IMR-90 (cell line): Measurements from ENCODE around the gene PTPRN2. TPM values are rescaled to one million over a fixed set of nuclear protein-coding genes. Genes with fewer than 3 reads are reported as not detected.

ENCODE experiments used
- ATAC-seq: fragments of 200-7000 bp; cut with Tn5 transposase; 2 replicates; pipeline ENCODE4 v1.9.1; 2020; ENCODE audit warnings: low read depth, mild to moderate bottlenecking, moderate library complexity
- BruUV-seq: library from RNA; stranded (reverse); fragments of 400-500 nt; replicated peaks from 2 replicates; lab custom pipeline; 2021; lab: Mats Ljungman, UMichigan
- CTCF ChIA-PET: fragments of 300-600 bp; formaldehyde crosslinking; extraction: SDS; loops from one replicate; lab custom pipeline; 2021; ENCODE audit warnings: antibody characterized with exemption; lab: Yijun Ruan, JAX
- POLR2A ChIA-PET: fragments of 300-600 bp; sonication (Branson Sonifier 250); formaldehyde crosslinking; loops from one replicate; lab custom pipeline; 2022; ENCODE audit warnings: antibody characterized with exemption; ENCODE audit not compliant: unreplicated experiment; lab: Charles Lee
- DNase-seq: peaks from one replicate; pipeline ENCODE4 v3.0.0; 2013
- H2AFZ ChIP-seq: replicated peaks from 2 replicates; pipeline ENCODE3; 2013; ENCODE audit warnings: low read length, mild to moderate bottlenecking; ENCODE audit not compliant: poor library complexity
- H2AK5ac ChIP-seq: 2 replicates; pipeline ENCODE4 v1.6.1; 2013; ENCODE audit warnings: low read depth, low read length, inconsistent platforms
- H2AK9ac ChIP-seq: replicated peaks from 2 replicates; pipeline ENCODE3; 2013; ENCODE audit warnings: mild to moderate bottlenecking, low read depth, low read length, moderate library complexity; ENCODE audit not compliant: poor library complexity
- H2BK120ac ChIP-seq: 2 replicates; pipeline ENCODE4 v1.6.1; 2013; ENCODE audit warnings: low read depth, low read length, inconsistent platforms
- H2BK15ac ChIP-seq: 3 replicates; pipeline ENCODE4 v1.6.1; 2013; ENCODE audit warnings: low read depth, low read length, inconsistent platforms
- H2BK20ac ChIP-seq: 2 replicates; pipeline ENCODE4 v1.6.1; 2013; ENCODE audit warnings: low read depth, mild to moderate bottlenecking, inconsistent platforms, low read length, moderate library complexity
- H2BK5ac ChIP-seq: 2 replicates; pipeline ENCODE4 v1.6.1; 2013; ENCODE audit warnings: mild to moderate bottlenecking, low read depth, low read length, inconsistent platforms; ENCODE audit not compliant: poor library complexity, severe bottlenecking
- H3K14ac ChIP-seq: replicated peaks from 2 replicates; pipeline ENCODE4 v1.6.1; 2013; ENCODE audit warnings: low read depth, low read length, inconsistent platforms
- H3K18ac ChIP-seq: 2 replicates; pipeline ENCODE4 v1.6.1; 2013; ENCODE audit warnings: low read depth, low read length, control low read depth
- H3K23ac ChIP-seq: 2 replicates; pipeline ENCODE4 v1.6.1; 2013; ENCODE audit warnings: low read depth, low read length, inconsistent platforms
- H3K27ac ChIP-seq: 2 replicates; pipeline ENCODE4 v1.5.1; 2013; ENCODE audit warnings: mild to moderate bottlenecking, control low read depth, low read length; ENCODE audit not compliant: insufficient read depth
- H3K27me3 ChIP-seq: 2 replicates; pipeline ENCODE4 v1.6.1; 2013; ENCODE audit warnings: low read length; ENCODE audit not compliant: control insufficient read depth, insufficient read depth
- H3K36me3 ChIP-seq: 2 replicates; pipeline ENCODE4 v1.6.1; 2013; ENCODE audit warnings: low read length, mixed read lengths; ENCODE audit not compliant: control insufficient read depth, insufficient read depth
- H3K4ac ChIP-seq: 2 replicates; pipeline ENCODE4 v1.6.1; 2013; ENCODE audit warnings: low read depth, low read length, inconsistent platforms
- H3K4me1 ChIP-seq: 2 replicates; pipeline ENCODE4 v1.6.1; 2013; ENCODE audit warnings: low read length, mixed read lengths; ENCODE audit not compliant: control insufficient read depth, insufficient read depth
- H3K4me2 ChIP-seq: 2 replicates; pipeline ENCODE4 v1.6.1; 2013; ENCODE audit warnings: low read depth, mild to moderate bottlenecking, control low read depth, low read length, moderate library complexity
- H3K4me3 ChIP-seq: 2 replicates; pipeline ENCODE4 v1.5.1; 2013; ENCODE audit warnings: low read depth, mild to moderate bottlenecking, control low read depth, low read length, moderate library complexity; ENCODE audit not compliant: insufficient read depth
- H3K56ac ChIP-seq: 2 replicates; pipeline ENCODE4 v1.6.1; 2013; ENCODE audit warnings: low read length, inconsistent platforms; ENCODE audit not compliant: insufficient read depth; ENCODE audit errors: extremely low read depth
- H3K79me1 ChIP-seq, 2 experiments: 2 replicates each; pipeline ENCODE4 v1.6.1; 2013; ENCODE audit warnings: low read length in 2 of 2, inconsistent platforms in 1 of 2, low read depth in 1 of 2
- H3K9ac ChIP-seq: 2 replicates; pipeline ENCODE4 v1.6.1; 2013; ENCODE audit warnings: low read depth, low read length, control low read depth
- H3K9me1 ChIP-seq: 2 replicates; pipeline ENCODE4 v1.6.1; 2013; ENCODE audit warnings: low read length, inconsistent platforms; ENCODE audit not compliant: insufficient read depth
- H3K9me3 ChIP-seq: 2 replicates; pipeline ENCODE4 v1.6.1; 2013; ENCODE audit warnings: low read length; ENCODE audit not compliant: control insufficient read depth, insufficient read depth
- H4K20me1 ChIP-seq: 2 replicates; pipeline ENCODE4 v1.6.1; 2013; ENCODE audit warnings: low read length, inconsistent platforms; ENCODE audit not compliant: insufficient read depth
- H4K5ac ChIP-seq: 2 replicates; pipeline ENCODE4 v1.6.1; 2013; ENCODE audit warnings: mild to moderate bottlenecking, low read depth, low read length, control low read depth
- H4K8ac ChIP-seq, 2 experiments: 2 replicates each; pipeline ENCODE4 v1.6.1; 2013; ENCODE audit warnings: low read depth in 2 of 2, low read length in 2 of 2, control low read depth in 1 of 2, inconsistent platforms in 1 of 2
- H4K91ac ChIP-seq: 2 replicates; pipeline ENCODE4 v1.6.1; 2013; ENCODE audit warnings: low read depth, low read length, inconsistent platforms; ENCODE audit not compliant: insufficient read depth
- BHLHE40 ChIP-seq: fragments of 150-350 bp; IDR thresholded peaks from 2 replicates; pipeline ENCODE4 v1.6.1; 2016; ENCODE audit warnings: mild to moderate bottlenecking, low read depth, low read length
- CEBPB ChIP-seq: IDR thresholded peaks from 2 replicates; pipeline ENCODE4 v1.6.1; 2012; ENCODE audit warnings: low read depth, low read length, improper control_type of control experiment
- CTCF ChIP-seq: conservative IDR thresholded peaks from 2 replicates; pipeline ENCODE4 v1.5.1; 2012; ENCODE audit warnings: mild to moderate bottlenecking, low read depth, low read length, improper control_type of control experiment
- MAFK ChIP-seq: IDR thresholded peaks from 2 replicates; pipeline ENCODE4 v1.6.1; 2012; ENCODE audit warnings: low read depth, low read length, improper control_type of control experiment
- MAZ ChIP-seq: IDR thresholded peaks from 2 replicates; pipeline ENCODE4 v1.6.1; 2012; ENCODE audit warnings: low read depth, mild to moderate bottlenecking, low read length, improper control_type of control experiment, moderate library complexity, borderline replicate concordance
- MXI1 ChIP-seq: IDR thresholded peaks from 2 replicates; pipeline ENCODE4 v1.6.1; 2012; ENCODE audit warnings: low read depth, mild to moderate bottlenecking, low read length, moderate library complexity, borderline replicate concordance
- NFE2L2 ChIP-seq: fragments of 150-350 bp; IDR thresholded peaks from 2 replicates; pipeline ENCODE4 v1.6.1; 2016; ENCODE audit warnings: low read depth, mild to moderate bottlenecking, low read length
- POLR2A ChIP-seq: IDR thresholded peaks from 2 replicates; pipeline ENCODE4 v1.6.1; 2012; ENCODE audit warnings: mild to moderate bottlenecking, low read depth, low read length
- RAD21 ChIP-seq: IDR thresholded peaks from 2 replicates; pipeline ENCODE4 v1.6.1; 2012; ENCODE audit warnings: low read length, improper control_type of control experiment
- RCOR1 ChIP-seq: IDR thresholded peaks from 2 replicates; pipeline ENCODE4 v1.6.1; 2012; ENCODE audit warnings: mild to moderate bottlenecking, low read length, improper control_type of control experiment; ENCODE audit not compliant: insufficient replicate concordance
- RFX5 ChIP-seq: IDR thresholded peaks from 2 replicates; pipeline ENCODE4 v1.8.0; 2012; ENCODE audit warnings: low read depth, mild to moderate bottlenecking, low read length, moderate library complexity
- SMC3 ChIP-seq: fragments of 150-350 bp; IDR thresholded peaks from 2 replicates; pipeline ENCODE4 v1.6.1; 2016; ENCODE audit warnings: low read depth, mild to moderate bottlenecking, antibody characterized with exemption, low read length, moderate library complexity
- WGBS, 2 experiments: methylation state at CpG; one replicate each; pipeline versions ENCODE4 v1.1.5 to v1.1.7; 2013; ENCODE audit warnings: missing lambda C conversion rate in 2 of 2; ENCODE audit not compliant: insufficient read length in 1 of 2; ENCODE audit errors: extremely low coverage in 2 of 2; 5-methylcytosine and 5-hydroxymethylcytosine counted together
- dilution Hi-C: fragments of 300-500 bp; cut with HindIII; formaldehyde crosslinking; loops from one replicate; pipeline ENCODE4 v1.14.3; 2018; ENCODE audit warnings: low sequenced_read_pairs; ENCODE audit not compliant: unreplicated experiment
- in situ Hi-C: fragments of 300-500 bp; cut with MboI; formaldehyde crosslinking; loops from 3 replicates; pipeline ENCODE4 v1.14.3; 2019; ENCODE audit warnings: low sequenced_read_pairs, inconsistent platforms, mixed read lengths
- intact Hi-C: fragments of 100-400 bp; cut with micrococcal nuclease; formaldehyde crosslinking; loops from 2 replicates; pipeline ENCODE4 v1.10.0; 2022
- polyA plus RNA-seq, 3 experiments: library from polyadenylated mRNA; depleted of rRNA; stranded (reverse); fragments of >200 nt; gene quantifications; 2 replicates each; pipeline ENCODE4 v1.2.3, GENCODE V29; 2012; ENCODE audit warnings: low replicate concordance in 1 of 3
- total RNA-seq: library from RNA; depleted of rRNA; stranded (reverse); fragments of >200 nt; gene quantifications from 2 replicates; pipeline ENCODE4 v1.2.3, GENCODE V29; 2012
- TF ChIP-seq, protein P1 (sequence below): fragments of 150-350 bp; IDR thresholded peaks from 2 replicates; pipeline ENCODE4 v1.6.1; 2017; ENCODE audit warnings: mild to moderate bottlenecking, antibody characterized with exemption, low read length, low read depth

The PTPRN2 gene
- total and polyA plus RNA-seq, 2 of the 4 experiments (the other 2 are of a cell fraction) = 0.03 TPM; not detected in 1

- Histone ChIP-seq H2AK9ac (no peak overlapping the region), H3K36me3 (no peaks in the 10 kb centered on the region), H3K4me3 (no peak overlapping the region), H2AK5ac (no peak overlapping the region), H3K4me1 (no peaks in the 10 kb centered on the region), H4K20me1 (no peaks in the 10 kb centered on the region), H2AFZ (no peak overlapping the region), H2BK20ac (no peak overlapping the region), H4K5ac (no peak overlapping the region), H3K56ac (no peak overlapping the region), H2BK120ac (no peak overlapping the region), H2BK5ac (no peak overlapping the region), H3K9me3 (peaks cover 40% of the 10 kb centered on the region), H3K27ac (no peak overlapping the region), H4K8ac (no peak overlapping the region), H3K9ac (no peak overlapping the region), H3K9me1 (no peaks in the 10 kb centered on the region), H3K23ac (no peak overlapping the region), H2BK15ac (no peak overlapping the region), H3K27me3 (no peaks in the 10 kb centered on the region), H3K4ac (no peak overlapping the region), H4K91ac (no peak overlapping the region), H3K79me1 (no peaks in the 10 kb centered on the region), H3K18ac (no peak overlapping the region), H3K4me2 (no peak overlapping the region), H3K14ac (no peak overlapping the region)
- TF ChIP-seq CEBPB = no peak
- TF ChIP-seq, protein P1, sequence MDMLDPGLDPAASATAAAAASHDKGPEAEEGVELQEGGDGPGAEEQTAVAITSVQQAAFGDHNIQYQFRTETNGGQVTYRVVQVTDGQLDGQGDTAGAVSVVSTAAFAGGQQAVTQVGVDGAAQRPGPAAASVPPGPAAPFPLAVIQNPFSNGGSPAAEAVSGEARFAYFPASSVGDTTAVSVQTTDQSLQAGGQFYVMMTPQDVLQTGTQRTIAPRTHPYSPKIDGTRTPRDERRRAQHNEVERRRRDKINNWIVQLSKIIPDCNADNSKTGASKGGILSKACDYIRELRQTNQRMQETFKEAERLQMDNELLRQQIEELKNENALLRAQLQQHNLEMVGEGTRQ = no peak
- TF ChIP-seq RAD21 = no peak
- TF ChIP-seq CTCF = no peak
- no peak for TF ChIP-seq POLR2A
- TF ChIP-seq RCOR1 = no peak
- no peak for TF ChIP-seq RFX5
- TF ChIP-seq MAZ = no peak
- no peak for TF ChIP-seq NFE2L2
- no peak for TF ChIP-seq SMC3
- TF ChIP-seq BHLHE40 = no peak
- TF ChIP-seq MAFK = no peak
- TF ChIP-seq MXI1 = no peak
- CTCF ChIA-PET = no interaction called here
- in situ Hi-C loops = no loop called here
- WGBS, 2 experiments = 50% methylated on average over 1 of the region's 5 CpGs; no CpG with 5 or more reads in 1 of the 2 experiments
- BruUV-seq = no TSS peak
- intact Hi-C loops = no loop called here
- POLR2A ChIA-PET = no interaction called here
- dilution Hi-C loops = no loop called here
- ATAC-seq (no peak), DNase-seq (no peak)
Observed at GRCh38 chr7:157537056-157537455, 1050.6 kb downstream of the PTPRN2 start.
